IPS DF 6.9 (cell line): ENCODE data around the gene SLIT3.

ENCODE experiments used
- DNase-seq: peaks from one replicate; pipeline ENCODE4 v3.0.0-alpha.2; 2013; ENCODE audit warnings: low read depth, low spot score
- H3K27ac ChIP-seq: one replicate; pipeline ENCODE4 v1.5.1; 2013; ENCODE audit warnings: low read length, control low read depth
- H3K27me3 ChIP-seq: 2 replicates; pipeline ENCODE4 v1.6.1; 2013; ENCODE audit warnings: mild to moderate bottlenecking, low read length; ENCODE audit not compliant: control insufficient read depth, insufficient read depth
- H3K36me3 ChIP-seq: 2 replicates; pipeline ENCODE4 v1.6.1; 2013; ENCODE audit warnings: low read length; ENCODE audit not compliant: control insufficient read depth, insufficient read depth
- H3K4me1 ChIP-seq: 2 replicates; pipeline ENCODE4 v1.6.1; 2013; ENCODE audit warnings: low read length; ENCODE audit not compliant: control insufficient read depth, insufficient read depth
- H3K4me3 ChIP-seq: 2 replicates; pipeline ENCODE4 v1.5.1; 2013; ENCODE audit warnings: mild to moderate bottlenecking, low read length
- H3K9me3 ChIP-seq: 2 replicates; pipeline ENCODE4 v1.6.1; 2013; ENCODE audit warnings: low read length, inconsistent platforms; ENCODE audit not compliant: control insufficient read depth, insufficient read depth
- WGBS: extraction: QIAGEN DNeasy Blood & Tissue Kit; methylation state at CpG from one replicate; pipeline ENCODE4 v1.1.7; 2013; ENCODE audit warnings: mixed read lengths, missing lambda C conversion rate; ENCODE audit not compliant: insufficient read length, insufficient coverage; 5-methylcytosine and 5-hydroxymethylcytosine counted together

SLIT3 gene

DNA sequence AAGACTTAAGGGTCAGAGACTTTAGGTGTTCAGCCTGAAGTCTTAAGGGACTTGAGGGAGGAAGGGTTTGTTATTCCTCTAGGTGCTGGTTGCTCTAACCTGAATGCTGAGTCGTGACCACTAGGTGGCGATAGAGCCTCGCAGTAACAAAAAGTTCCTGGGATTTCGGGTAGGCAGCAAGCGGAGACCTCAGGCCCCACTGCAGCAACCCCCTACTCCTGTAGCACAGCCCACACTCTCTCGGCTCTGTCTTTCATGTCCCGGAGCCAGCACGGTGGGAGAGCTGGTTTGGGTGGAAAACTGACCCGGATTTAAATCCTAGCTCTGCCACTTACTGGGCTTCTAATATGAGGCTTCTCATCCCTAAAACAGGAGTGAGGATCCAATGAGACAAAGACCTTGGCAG is 621.4 kb downstream of the SLIT3 start:
- H3K4me3 ChIP-seq, result no peak overlapping the region
- H3K36me3 ChIP-seq, result no peaks in the 10 kb centered on the region
- DNase-seq, result peak; percentile 89
- 0 out of 2 replicates have a peak, but pooled peaks cover 2% of the 10 kb centered on the region for H3K4me1 ChIP-seq
- H3K27me3 ChIP-seq, result no peaks in the 10 kb centered on the region
- no CpG with 5 or more reads among the region's 9 CpGs for WGBS
- H3K9me3 ChIP-seq, result no peaks in the 10 kb centered on the region
- H3K27ac ChIP-seq, result no peak overlapping the region

DNA sequence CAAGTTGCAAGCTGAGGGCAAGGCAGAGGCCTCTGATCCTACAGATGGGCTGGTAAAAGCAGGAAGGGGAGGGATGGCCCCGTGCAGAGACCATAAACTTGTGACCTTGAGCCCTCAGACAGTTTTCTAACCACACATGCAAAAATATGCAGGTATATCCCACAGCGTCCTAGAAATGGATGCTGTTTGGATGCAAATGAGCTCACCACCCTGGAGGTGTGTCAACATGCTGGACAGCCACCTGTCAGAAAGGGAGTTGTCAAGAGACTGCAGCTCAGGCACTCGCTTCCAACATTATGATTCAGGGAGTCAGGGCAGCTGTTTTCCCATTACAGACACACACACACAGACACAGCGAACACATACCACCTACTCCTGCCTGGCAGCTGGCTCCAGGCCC is 624.4 kb downstream of the SLIT3 start:
- H3K27me3 ChIP-seq, result no peaks in the 10 kb centered on the region
- 0 out of 2 replicates have a peak, but pooled peaks cover 2% of the 10 kb centered on the region for H3K4me1 ChIP-seq
- no peak for DNase-seq
- WGBS, result no CpG with 5 or more reads among the region's 4 CpGs
- H3K4me3 ChIP-seq, result no peak overlapping the region
- H3K36me3 ChIP-seq, result no peaks in the 10 kb centered on the region
- no peaks in the 10 kb centered on the region for H3K9me3 ChIP-seq
- no peak overlapping the region for H3K27ac ChIP-seq

DNA sequence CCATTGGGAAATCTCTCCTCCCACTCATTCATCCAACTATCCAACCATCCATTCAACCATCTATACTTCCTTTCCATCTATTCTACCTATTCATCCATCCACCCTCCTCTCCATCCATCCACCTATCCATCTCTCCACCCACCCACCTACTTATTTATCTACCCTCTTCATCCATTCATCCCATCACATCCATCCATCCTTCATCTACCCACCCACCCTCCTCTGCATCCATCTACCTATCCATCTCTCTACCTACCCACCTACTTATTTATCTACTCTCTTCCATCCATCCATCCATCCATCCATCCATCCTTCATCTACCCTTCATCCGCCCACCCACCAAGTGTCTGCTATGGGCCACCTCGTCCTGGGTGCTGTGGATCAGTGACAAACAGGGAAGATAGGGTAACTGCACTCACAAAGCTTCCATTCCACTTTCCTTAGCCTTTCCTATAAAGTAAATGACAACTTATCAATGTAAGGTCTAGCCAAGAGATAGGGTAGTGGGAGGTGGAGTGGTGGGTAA is 625.0 kb downstream of the SLIT3 start:
- H3K27ac ChIP-seq, result no peak overlapping the region
- H3K27me3 ChIP-seq, result no peaks in the 10 kb centered on the region
- no peak overlapping the region for H3K4me3 ChIP-seq
- no peaks in the 10 kb centered on the region for H3K36me3 ChIP-seq
- H3K4me1 ChIP-seq, result peaks cover 3% of the 10 kb centered on the region; the same call in 1 of the 2 replicates
- H3K9me3 ChIP-seq, result no peaks in the 10 kb centered on the region
- WGBS, result 100% methylated on average over 1 of the region's 2 CpGs
- DNase-seq, result no peak

DNA sequence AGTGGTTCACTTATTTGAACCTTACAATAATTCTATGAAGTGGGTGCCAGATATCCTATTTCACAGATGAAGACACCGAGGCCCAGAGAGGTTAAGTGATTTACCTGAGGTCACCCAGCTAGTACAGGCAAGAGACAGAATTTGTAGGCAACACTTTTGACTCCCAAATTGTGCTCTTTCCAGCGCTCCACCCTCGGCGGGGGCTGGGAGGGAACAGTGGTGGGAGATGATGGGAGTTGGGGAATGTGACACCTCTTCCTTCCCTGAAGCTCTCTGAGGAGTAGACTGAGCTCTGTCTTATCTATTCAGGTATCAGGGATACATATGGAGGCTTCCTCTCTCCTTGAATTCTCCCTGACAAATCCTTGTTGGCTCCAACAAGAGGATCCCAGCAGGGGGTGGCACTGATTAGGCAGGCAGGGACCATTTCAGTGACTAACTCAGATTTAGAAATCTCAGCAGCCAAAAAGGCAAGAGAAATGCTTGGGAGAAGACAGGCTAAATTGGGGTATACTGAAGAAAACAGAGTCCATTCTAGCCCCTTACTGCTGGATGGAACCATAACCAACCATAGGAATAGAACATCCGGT is 626.0 kb downstream of the SLIT3 start:
- no peaks in the 10 kb centered on the region for H3K27me3 ChIP-seq
- H3K4me1 ChIP-seq, result peaks cover 3% of the 10 kb centered on the region; the same call in 1 of the 2 replicates
- H3K27ac ChIP-seq, result no peak overlapping the region
- no peak for DNase-seq
- no peaks in the 10 kb centered on the region for H3K9me3 ChIP-seq
- no peak overlapping the region for H3K4me3 ChIP-seq
- no peaks in the 10 kb centered on the region for H3K36me3 ChIP-seq
- WGBS, result no CpG with 5 or more reads among the region's 5 CpGs

DNA sequence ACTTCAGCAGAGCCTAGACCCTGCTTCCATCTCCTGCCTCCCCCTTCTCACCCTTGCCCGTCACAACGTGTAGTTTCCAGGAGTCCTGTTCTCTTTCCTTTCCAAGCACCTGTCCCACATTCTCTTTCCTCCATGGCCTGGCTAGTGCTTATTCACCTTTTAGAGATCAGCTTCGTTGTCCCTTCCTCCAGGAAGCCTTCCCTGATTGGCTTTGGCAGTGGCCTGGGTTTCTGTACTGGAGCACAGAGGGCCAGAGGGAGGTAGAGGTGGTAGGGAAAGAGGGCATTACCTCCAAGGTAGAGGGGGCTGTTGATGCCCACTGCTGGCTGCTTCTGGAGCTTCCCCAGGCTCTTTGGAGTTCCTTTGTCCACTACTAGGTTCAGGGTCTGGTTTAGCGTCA is 628.1 kb downstream of the SLIT3 start:
- Histone ChIP-seq H3K4me3 (no peak overlapping the region), H3K36me3 (no peaks in the 10 kb centered on the region), H3K27ac (no peak overlapping the region), H3K4me1 (peaks cover 1% of the 10 kb centered on the region; the same call in 1 of the 2 replicates), H3K9me3 (no peaks in the 10 kb centered on the region), H3K27me3 (no peaks in the 10 kb centered on the region)
- WGBS, result no CpG with 5 or more reads among the region's 4 CpGs
- no peak for DNase-seq

DNA sequence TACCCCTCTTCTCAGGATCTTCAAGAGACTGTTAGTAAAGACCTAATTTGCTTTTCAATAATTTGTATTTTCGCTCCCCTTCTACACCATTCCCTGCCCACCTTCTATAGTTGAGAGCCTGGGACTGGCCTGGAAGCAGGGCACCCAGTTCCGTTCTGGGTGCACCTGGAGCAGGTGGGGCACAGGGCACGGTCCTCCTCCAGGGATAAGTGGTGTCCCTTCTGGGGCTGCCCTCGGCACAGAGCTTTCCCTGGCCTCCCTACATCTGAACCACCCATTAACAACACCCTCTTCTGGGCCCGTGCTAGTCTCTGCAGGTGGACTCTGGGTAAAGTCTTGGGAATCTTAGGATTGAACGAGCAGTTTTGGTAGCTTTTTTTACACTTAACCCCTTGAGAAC is 628.9 kb downstream of the SLIT3 start:
- no peaks in the 10 kb centered on the region for H3K27me3 ChIP-seq
- peaks cover 1% of the 10 kb centered on the region; the same call in 1 of the 2 replicates for H3K4me1 ChIP-seq
- WGBS, result no CpG with 5 or more reads among the region's 6 CpGs
- H3K4me3 ChIP-seq, result no peak overlapping the region
- no peaks in the 10 kb centered on the region for H3K9me3 ChIP-seq
- no peaks in the 10 kb centered on the region for H3K36me3 ChIP-seq
- no peak overlapping the region for H3K27ac ChIP-seq
- DNase-seq, result no peak

DNA sequence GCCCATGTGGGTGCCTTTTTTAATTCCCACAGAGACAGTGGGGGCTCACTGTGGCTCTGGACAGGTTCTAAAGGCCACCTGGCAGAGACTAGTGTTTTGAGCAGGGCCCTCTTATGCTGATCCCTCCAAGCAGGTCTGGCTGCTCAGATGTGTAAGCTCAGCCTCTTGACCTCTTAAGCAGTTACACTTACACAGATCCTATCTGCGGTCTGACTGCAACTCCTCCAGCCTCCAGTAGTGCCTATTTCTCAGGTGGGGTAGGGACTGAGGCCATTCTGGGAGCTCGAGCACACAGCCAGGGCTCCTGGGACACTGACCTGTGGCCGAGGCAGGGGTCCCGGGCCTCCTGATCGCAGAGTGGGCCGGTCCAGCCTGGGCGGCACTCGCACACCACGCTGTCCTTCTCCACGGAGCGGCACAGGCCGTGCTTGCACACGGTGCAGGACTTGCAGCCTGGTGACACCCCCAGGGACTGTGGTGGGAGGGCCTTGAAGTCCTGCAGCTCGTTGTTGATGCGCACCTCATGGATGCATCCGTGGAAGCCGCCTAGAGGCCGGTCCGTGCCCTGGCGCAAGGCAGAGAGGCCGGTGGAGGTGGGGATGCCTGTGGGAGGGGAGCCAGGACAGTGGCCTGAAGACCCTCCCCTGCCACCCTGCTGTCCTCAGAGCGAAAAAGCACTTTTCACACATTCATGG is 629.9 kb downstream of the SLIT3 start:
- DNase-seq, result peak; percentile 16
- H3K4me3 ChIP-seq, result no peak overlapping the region
- H3K9me3 ChIP-seq, result no peaks in the 10 kb centered on the region
- H3K27ac ChIP-seq, result no peak overlapping the region
- no peaks in the 10 kb centered on the region for H3K27me3 ChIP-seq
- WGBS, result no CpG with 5 or more reads among the region's 22 CpGs
- H3K4me1 ChIP-seq, result peaks cover 1% of the 10 kb centered on the region; the same call in 1 of the 2 replicates
- no peaks in the 10 kb centered on the region for H3K36me3 ChIP-seq

DNA sequence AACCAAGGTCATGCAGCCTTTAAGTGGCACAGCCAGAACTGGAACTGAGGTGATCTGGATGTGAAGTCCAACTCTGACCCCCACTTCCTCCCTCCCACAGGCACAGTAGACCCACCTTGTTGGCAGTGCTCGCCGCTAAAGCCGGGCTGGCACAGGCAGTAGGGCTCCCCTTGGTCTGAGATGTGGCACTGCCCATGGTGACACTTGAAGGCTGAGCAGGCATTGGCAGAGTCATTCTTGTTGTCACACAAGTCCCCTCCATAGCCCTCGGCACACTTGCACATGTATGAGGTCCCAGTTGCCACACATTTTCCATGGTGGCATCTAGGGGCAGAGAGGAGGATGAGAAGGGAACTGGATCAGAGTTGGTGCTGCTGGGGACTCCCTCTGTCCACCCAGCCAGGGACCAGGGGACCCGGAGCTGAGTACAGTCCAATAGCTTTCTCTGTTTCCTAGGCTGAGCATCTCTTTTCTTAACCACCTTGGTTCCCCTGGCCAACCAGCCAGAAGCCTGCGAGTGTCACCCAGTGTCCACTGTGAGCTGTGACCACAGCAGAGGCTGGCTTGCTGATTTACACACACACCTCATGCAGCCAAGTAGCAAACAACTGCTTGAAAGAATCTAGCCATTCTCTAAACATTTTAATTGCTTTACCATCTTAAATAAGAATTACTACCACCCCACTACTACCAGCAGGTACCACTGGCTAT is 631.1 kb downstream of the SLIT3 start:
- no peak overlapping the region for H3K27ac ChIP-seq
- no peak for DNase-seq
- no peaks in the 10 kb centered on the region for H3K9me3 ChIP-seq
- H3K27me3 ChIP-seq, result no peaks in the 10 kb centered on the region
- no CpG with 5 or more reads among the region's 6 CpGs for WGBS
- no peaks in the 10 kb centered on the region for H3K36me3 ChIP-seq
- H3K4me1 ChIP-seq, result peaks cover 1% of the 10 kb centered on the region; the same call in 1 of the 2 replicates
- no peak overlapping the region for H3K4me3 ChIP-seq

DNA sequence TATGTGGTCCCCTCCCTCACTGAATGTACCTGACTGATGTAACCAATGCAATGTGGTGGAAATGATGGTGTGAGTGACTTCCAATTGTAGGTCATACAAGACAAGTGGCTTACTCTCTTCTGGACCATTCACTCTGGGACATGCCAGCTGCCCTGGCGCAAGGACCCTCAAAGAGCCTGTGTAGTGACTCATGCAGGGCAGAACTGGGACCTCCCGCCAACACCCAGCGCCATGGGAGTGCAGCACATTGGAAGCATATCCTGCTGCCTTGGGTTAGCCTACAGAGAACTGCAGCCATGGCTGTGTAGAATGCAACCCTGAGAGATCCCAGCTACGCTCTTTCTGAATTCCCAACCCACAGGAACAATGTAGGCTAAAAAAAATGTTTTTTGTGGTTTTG is 631.8 kb downstream of the SLIT3 start:
- no CpG with 5 or more reads among the region's 4 CpGs for whole genome bisulfite sequencing
- Histone ChIP-seq H3K27me3 (no peaks in the 10 kb centered on the region), H3K4me3 (no peak overlapping the region), H3K36me3 (no peaks in the 10 kb centered on the region), H3K9me3 (no peaks in the 10 kb centered on the region), H3K4me1 (peaks cover 1% of the 10 kb centered on the region; the same call in 1 of the 2 replicates), H3K27ac (no peak overlapping the region)
- DNase-seq, result no peak

DNA sequence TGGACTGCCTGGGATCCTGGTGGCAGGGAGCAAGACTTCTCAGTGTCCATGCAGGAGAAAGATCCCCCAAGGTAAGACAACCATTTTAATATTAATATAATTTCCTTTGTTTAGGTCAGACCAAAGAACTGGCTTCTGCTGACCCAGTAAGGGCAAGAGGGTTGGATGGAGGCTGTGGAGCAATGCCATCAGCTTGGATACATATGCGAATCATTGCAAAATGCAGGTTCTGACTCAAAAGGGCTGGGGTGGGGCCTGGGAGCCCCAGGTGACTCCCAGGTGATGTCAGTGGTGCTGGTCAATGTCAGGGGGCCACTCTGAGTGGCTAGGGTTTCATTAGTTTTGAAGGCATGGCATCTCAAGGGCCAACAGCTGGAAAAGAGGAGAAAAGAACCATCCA is 632.9 kb downstream of the SLIT3 start:
- DNase-seq, result no peak
- Histone ChIP-seq H3K4me3 (no peak overlapping the region), H3K27me3 (no peaks in the 10 kb centered on the region), H3K36me3 (no peaks in the 10 kb centered on the region), H3K4me1 (peaks cover 1% of the 10 kb centered on the region; the same call in 1 of the 2 replicates), H3K27ac (no peak overlapping the region), H3K9me3 (no peaks in the 10 kb centered on the region)
- WGBS, result no CpG with 5 or more reads among the region's 1 CpG
